ENCODE measurements around the gene PPIG. TPM values are rescaled to one million over a fixed set of nuclear protein-coding genes. Genes with fewer than 3 reads are reported as not detected.
"Not testable (repeated sequence)": the region's sequence is repeated elsewhere in the genome, so short reads cannot be mapped to it uniquely, and the experiment has no call there.

The PPIG gene
- total RNA-seq, 1 donor from 2014 or later: 28.0 TPM

DNA sequence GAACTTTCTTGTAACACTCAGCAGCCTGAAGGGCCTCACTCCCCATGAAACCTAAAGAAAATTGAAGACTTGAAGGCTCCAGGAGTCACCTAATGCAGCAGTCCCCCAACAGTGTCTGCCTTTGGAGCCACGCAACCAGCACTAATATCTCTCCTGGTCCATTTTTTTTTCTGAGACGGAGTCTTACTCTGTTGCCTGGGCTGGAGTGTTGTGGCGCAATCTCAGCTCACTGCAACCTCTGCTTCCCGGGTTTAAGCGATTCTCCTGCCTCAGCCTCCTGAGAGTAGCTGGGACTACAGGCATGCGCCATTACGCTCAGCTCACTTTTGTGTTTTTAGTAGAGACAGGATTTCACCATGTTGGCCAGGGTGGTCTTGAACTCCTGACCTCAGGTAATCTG is 12.4 kb downstream of the PPIG start:
- ATAC-seq: not testable (repeated sequence)

DNA sequence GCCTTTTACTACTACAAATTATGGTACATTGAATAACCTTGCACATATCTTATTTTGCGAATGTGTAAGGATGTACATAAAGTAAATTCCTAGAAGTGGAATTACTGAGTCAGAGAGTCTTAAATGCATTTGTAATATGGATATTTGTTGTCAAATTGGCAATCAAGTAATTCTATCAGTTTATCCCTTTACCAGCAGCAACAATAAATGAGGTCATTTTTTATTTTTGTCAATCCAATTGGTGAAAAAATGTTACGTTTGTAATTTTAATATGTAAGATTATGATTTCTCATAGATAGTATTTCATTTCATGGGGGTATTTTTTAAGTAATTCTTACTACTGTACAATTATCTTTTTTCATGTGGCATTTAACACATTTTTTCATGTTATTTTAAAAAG is 14.8 kb downstream of the PPIG start:
- ATAC-seq: no peak

DNA sequence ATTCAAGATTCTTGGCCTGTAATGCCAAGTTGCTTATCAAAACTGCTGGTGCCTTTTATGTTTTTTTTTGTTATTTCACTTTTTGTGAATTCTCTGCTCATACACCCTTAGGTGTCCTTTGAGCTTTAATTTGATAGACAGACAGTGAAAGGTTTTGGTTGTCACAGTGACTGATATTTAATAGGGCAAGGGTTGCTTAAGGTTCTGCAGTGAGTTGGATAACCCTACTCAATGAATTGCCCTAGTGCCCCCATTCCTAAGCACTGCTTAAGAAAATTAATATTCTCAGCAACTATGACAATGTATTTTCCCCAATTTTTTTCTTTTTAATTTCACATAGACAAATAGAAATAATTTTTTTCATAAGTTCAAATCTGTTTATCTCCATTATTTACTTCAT is 15.4 kb downstream of the PPIG start:
- ATAC-seq: no peak

DNA sequence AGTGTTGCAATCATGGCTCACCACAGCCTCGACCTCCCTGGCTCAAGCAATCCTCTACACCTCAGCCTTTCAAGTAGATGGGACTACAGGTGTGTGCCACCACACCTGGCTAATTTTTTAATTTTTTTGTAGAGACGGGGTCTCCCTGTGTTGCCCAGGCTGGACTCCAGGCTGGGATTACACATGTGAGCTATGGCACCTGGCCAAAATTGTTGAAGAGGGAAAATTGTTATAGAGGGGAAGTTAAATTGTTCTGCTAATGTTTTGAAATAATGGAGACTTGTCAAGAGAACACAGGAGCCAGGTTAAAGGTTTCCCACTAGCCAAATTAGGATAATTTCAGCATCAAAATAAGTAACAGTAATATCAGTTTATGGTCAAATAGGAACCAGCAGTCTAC is 25.1 kb downstream of the PPIG start:
- ATAC-seq: no peak

DNA sequence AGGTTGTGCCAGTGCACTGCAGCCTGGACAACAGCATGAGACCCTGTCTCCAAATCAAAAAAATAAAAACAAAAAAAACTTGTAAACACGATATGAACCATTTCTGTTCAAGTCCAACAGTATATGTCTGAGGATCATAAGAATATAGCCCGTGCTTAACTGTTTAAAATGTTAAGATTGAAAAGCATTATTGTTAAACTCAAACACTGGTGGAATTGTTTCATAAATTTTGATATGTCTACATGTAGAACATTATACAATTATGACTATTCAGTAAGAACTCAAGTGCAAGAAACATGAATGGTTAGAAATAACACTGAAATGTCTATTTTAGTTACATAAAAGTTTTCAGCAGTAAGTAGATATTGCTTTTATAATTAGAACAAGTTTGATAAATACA is 29.7 kb downstream of the PPIG start:
- no peak for ATAC-seq

DNA sequence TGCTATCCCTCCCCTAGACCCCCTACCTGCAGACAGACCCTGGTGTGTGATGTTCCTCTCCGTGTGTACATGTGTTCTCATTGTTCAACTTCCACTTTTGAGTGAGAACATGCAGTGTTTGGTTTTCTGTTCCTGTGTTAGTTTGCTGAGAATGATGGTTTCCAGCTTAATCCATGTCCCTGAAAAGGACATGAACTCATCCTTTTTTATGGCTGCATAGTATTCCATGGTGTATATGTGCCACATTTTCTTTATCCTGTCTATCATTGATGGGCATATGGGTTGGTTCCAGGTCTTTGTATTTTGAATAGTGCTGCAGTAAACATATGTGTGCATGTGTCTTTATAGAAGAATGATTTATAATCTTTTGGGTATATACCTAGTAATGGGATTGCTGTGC is 31.8 kb downstream of the PPIG start:
- not testable (repeated sequence) for ATAC-seq

DNA sequence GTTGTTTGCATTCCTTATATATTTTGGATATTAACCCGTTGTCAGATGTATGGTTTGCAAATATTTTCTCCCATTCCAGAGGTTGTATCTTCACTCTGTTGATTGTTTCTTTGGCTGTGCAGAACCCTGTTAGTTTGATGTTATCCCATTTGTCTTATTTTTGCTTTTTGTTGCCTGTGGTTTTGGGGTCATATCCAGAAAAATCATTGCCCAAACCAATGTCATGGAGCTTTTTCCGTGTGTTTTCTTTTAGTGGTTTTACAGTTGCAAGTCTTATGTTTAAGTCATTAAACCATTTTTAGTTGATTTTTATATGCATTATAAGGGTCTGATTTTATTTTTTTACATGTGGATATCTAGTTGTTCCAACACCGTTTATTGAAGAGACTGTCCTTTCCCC is 35.8 kb downstream of the PPIG start:
- no peak for ATAC-seq

DNA sequence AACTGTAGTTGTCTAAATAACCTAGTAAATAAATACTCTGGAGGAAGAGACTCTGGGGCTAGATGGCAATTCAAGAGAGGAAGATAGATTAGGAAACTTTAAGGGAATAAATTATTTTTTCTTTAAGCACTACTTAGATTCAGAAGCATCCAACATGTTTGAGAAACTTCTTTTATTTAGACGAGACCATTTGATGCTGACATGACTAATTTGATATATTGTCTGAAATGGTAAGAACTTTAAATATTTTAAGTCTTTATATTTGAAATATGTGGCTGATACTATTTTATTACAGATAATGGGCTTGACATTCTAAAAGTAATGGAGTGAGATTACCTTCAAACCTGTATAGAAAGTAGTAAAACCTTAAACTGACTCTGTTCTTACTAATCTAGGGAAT is 36.4 kb downstream of the PPIG start:
- ATAC-seq: no peak

DNA sequence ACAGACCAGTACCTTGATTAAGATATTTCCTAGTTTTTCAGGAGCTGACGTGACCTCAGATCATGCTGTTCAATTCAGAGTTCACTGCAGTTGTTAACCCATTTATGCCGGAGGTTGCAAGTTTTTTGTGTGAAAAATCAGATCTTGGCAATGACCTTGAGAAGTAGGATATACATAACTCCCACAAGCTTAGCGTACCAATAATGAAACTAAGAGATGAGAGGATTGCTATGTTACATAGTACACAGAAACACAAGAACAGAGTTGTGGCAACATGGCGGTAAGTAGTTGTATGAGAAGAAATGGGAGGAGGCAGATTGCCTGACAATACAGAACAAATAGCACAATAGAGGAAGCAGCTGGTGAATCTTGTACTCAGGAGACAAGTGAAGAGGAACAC is 39.1 kb downstream of the PPIG start:
- no peak for ATAC-seq

DNA sequence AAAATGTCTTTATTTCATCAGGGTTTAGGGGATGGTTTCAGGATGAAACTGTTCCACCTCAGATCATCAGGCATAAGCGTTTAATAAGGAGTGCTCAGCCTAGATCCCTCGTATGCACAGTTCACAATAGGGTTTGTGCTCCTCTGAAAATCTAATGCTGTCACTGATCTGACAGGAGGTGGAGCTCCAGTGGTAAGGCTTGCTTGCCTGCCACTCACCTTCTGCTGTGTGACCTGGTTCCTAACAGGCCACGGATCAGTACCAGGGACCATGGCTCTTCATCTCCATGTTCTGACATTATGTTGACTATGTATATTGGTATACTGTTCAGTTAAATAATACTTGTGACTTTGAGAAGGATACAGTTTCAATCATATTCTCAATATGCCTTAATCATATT is 41.6 kb downstream of the PPIG start:
- no peak for ATAC-seq

DNA sequence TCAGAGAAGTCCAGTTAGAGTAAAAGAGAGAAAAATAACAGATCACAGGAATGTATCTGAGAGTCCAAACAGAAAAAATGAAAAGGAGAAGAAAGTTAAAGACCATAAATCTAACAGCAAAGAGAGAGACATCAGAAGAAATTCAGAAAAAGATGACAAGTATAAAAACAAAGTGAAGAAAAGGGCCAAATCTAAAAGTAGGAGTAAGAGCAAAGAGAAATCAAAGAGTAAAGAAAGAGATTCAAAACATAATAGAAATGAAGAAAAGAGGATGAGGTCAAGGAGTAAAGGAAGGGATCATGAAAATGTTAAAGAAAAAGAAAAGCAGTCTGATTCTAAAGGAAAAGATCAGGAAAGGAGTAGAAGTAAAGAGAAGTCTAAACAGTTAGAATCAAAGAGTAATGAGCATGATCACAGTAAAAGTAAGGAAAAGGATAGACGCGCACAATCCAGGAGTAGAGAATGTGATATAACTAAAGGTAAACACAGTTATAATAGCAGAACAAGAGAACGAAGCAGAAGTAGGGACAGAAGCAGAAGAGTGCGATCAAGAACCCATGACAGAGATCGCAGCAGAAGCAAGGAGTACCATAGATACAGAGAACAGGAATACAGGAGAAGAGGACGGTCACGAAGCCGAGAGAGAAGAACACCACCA is 52.4 kb downstream of the PPIG start:
- ATAC-seq: no peak

DNA sequence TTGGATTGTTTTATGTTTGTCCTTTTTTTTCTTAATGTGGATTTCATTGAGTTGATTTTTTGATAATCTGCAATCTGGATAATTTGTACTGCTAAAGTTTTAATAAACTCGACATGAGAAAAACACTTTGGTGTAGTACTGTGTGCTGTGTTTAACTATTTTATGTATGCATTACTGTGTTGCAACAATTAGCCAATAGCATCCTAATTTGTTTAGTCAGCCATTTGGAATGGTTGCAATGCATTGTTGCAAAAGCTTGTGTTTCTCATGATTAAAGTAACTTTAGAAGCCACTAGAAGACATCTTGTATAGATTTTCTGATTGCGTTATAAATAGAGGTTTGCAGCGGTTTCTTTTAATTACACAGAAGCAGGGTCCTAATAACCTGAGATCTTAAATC is 53.5 kb downstream of the PPIG start:
- no peak for ATAC-seq

DNA sequence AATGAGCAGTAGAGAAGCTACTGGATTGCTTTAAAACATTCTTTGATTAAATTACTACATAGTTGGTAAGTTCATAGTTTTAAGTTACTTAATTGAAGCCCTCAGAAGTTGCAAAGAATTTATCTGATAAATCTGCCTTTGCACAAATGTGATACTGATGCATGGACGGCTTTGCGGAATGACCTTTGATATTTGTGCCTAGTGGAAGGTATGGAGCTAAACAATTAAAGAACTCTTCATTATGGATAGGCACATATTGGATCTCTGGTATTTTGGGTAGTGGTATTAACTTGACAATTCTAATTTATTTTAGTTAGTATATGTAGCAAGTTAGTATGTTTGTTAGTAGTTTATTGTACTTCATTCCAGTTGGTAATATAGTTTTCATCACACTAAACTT is 56.0 kb downstream of the PPIG start:
- ATAC-seq: no peak

DNA sequence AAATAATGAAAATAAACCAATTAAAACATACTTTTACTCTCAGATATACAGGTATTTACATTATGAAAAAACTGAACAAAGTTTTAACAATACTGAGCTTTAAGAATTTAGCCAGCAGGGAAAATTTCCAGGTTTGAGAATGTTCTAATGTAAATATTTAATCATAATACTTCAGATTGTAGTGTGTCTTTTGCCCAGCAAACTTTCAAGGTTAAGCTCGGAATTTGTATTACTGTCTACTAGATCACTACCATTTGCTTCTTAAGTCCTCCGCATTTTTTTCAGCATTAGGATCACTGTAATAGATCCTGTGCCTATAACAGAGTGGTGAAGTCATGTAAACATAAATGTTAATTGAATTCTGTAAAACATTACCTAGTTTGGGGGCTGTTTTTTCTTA is 57.3 kb downstream of the PPIG start:
- ATAC-seq: no peak

DNA sequence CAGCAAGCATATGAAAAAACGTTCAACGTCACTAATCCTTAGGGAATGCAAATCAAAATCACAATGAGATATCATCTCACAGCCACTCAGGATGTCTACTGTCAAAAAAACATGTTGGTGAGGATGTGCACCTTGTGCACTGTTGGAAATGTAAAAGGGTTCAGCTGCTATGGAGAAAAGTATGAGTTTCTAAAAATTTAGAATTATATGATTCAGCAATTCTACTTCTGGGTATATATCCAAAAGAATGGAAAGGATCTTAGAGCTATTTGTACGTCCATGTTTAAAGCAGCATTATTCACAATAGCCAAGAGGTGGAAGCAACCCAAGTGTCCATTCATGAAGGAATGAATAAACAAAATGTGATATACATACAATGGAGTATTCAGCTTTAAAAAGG is 60.0 kb downstream of the PPIG start:
- no peak for ATAC-seq

DNA sequence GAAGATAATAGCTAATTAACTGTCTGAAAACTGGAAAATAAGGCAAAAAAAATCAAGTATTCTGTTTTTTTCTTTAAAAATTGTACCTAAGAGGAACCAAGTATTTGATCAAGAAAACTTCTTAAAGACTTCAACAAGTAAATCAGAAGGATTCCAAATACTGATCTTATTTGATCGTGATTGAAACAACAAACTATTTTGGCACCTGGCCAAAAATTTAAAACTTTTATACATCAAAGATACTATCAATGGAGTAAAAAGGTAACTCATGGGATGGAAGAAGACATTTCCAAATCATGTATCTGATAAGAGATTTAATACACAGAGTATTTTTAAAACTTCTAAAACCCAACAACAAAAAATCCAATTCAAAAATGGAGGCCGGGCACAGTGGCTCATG is 63.3 kb downstream of the PPIG start:
- no peak for ATAC-seq

DNA sequence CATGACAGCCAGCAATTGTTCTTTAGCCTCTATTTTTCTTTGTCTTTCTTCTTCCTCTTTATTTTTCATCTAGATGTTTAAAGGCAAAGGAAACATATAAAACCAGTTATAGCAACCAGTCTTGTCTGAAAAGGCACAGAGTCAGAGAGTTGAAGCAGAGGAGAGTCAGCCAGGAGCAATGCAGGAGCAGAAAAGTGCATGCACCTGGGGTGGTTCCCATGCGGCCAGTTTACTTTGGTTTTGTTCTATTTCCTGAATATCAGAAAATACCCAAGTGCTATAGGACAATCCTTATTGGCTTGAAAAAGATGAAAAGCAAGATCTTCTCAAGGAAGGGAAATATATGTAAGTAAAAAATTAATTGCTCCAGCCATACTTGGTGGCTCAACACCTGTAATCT is 65.1 kb downstream of the PPIG start:
- no peak for ATAC-seq

DNA sequence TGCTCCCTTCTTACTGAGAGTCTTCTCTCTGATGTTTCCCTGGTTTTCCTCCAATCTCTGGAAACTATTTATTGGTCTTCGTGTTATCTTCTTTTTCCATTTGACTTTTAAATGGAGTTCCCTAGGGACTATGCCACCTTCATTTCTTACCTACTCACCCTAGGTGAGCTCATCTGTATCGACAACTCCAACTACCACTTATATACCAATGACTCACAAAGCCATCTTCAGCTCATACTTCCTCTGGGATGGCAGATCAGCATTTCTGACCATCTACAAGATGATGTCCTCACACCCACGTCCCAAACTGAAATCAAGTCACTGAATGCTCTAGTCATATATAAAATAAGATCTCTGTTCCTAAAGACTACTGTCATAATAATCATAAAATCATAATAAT is 69.5 kb downstream of the PPIG start:
- ATAC-seq: no peak

DNA sequence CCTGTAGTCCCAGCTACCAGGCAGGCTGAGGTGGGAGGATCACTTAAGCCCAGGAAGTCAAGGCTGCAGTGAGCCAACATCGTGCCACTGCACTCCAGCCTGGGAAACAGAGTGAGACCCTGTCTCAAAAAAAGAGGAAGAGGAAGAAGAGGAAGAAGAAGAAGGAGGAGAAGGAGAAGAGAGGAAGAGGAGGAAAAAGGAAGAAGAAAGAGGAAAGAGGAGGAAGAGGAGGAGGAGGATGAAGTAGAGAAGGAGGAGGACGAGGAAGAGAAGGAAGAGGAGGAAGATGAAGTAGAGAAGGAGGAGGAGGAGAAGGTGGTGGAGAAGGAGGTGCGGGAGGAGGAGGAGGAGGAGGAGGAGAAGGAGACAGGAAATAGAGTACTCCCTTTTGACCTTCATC is 72.0 kb downstream of the PPIG start:
- no peak for ATAC-seq

DNA sequence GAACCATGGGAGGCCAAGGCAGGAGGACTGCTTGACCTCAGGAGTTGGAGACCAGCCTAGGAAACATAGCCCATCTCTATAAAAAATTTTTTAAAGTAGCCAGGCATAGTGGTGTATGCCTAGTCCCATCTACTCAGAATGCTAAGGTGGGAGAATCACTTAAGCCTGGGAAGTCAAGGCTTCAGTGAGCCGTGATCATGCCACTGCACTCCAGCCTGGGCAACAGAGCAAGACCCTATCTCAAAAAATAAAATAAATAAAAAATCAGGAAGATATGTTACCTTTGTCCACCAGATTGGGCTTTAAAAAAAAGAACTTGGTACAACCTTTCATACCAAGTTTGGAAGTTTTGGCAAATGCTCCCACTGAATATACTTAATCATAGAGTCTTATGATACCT is 74.7 kb downstream of the PPIG start:
- ATAC-seq: no peak

DNA sequence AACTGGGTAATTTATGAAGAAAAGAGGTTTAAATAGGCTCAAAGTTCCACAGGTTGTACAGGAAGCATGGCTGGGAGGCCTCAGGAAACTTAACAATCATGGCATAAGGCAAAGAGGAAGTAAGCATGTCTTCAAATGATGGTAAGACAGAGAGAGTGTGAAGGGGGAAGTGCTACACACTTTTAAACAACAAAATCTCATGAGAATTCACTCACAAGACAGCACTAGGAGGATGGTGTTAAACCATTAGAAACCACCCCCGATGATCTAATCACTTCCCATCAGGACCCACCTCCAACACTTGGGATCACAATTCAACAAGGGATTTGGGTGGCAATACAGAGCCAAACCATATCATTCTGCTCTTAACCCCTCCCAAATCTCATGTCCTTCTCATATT is 75.2 kb downstream of the PPIG start:
- no peak for ATAC-seq

DNA sequence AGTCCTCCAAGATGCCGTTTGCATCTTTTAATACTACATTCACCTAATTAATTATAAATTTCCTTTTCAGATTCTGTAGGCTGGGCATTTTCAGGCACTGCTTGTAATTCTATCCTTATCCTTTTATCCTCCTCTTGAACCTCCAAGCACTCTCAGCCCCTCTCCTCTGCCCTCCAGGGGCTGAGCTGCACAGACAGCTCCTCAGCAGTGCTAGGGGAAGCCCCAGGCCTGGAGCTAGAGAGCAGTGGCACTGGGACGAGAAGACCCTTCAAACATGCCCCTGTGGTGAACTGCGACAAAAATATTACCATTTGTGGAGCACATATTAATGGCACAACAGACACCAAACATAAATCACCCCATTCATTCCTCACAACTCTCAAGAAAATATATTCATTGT is 77.1 kb downstream of the PPIG start:
- ATAC-seq: no peak

DNA sequence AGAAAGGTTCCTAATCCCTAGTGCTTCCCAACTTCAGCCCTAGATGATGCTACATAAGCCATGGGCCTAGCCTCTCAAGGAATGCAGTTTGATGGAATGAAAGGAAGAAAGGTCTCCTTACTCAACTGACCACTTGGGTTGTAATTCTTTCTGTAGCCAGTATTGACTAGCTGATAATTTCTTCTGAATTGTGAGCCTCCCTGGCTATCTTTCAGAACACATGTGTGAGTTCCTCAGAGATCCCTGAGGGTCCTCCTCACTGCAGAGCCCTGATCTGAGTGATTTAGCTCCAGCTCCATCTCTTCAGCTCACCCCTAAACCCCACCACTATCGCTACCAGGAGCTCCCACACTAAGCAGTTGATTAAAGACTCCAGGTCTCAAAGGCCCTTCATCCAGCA is 78.6 kb downstream of the PPIG start:
- ATAC-seq: no peak

DNA sequence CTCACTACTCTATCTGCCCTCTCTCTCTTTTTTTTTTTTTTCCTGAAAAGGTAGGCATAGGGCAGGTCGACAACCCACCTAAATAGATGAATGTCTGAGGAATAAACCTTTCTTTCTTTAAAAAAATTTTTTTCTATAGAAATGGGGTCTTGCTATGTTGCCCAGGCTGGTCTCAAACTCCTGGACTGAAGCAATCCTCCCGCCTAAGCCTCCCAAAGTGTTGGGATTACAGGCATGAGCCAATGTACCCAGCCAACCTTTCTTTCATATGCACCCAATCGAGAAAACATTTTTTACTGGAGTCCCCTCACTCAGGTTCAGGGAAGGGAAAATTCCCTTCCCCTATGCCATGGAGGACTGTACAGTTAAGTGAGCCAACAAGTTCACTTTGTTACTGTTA is 79.1 kb downstream of the PPIG start:
- ATAC-seq: no peak

DNA sequence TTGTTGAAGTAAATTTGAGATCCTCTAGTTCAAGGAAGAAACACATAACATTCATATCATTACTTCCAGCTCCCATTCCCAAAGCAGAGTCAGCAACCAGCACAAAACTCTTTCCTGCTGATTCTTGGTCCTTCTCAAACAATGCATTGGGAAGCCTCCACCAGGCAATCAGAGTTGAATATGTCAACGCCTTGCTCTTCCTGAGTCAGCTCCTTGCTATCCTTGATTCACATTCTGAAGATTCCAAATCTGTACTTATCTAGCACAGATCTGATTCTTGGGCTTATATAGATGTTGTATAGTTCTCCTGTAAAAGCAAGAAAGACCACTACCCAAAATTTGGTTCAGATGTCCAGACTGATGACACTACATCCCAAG is 80.4 kb downstream of the PPIG start:
- ATAC-seq: no peak

Data from esophagus mucosa (tissue), 1 donor.